PFSK-1 (cell line): ENCODE results near the gene DOK1.

Experiments
- POLR2AphosphoS5 ChIP-seq: IDR thresholded peaks from 2 replicates; pipeline ENCODE4 v1.6.1; 2012; ENCODE audit warnings: low read depth, mild to moderate bottlenecking, control low read depth, low read length, moderate library complexity
- REST ChIP-seq, 2 experiments: IDR thresholded peaks; 2 replicates each; pipeline versions ENCODE4 v1.6.1 to v1.8.0; 2011 to 2012; ENCODE audit warnings: low read depth in 2 of 2, low read length in 2 of 2, control low read depth in 1 of 2, inconsistent platforms in 1 of 2, mild to moderate bottlenecking in 1 of 2, moderate library complexity in 1 of 2; ENCODE audit not compliant: insufficient read depth in 1 of 2
- SIN3A ChIP-seq: IDR thresholded peaks from 2 replicates; pipeline ENCODE4 v1.6.1; 2012; ENCODE audit warnings: mild to moderate bottlenecking, low read length, moderate library complexity, borderline replicate concordance; ENCODE audit not compliant: insufficient read depth
- TAF1 ChIP-seq: IDR thresholded peaks from 2 replicates; pipeline ENCODE4 v1.6.1; 2012; ENCODE audit warnings: low read length, control low read depth, borderline replicate concordance; ENCODE audit not compliant: insufficient read depth

- TF ChIP-seq POLR2AphosphoS5 (no peak), TAF1 (no peak), REST (IDR thresholded peaks at IDR 0.05; ENCODE audit: insufficient read depth in 1 of 2, low read depth in 2 of 2, low read length in 2 of 2) (no peak), SIN3A (no peak)
Observed at GRCh38 chr2:74551530-74551929, 3.0 kb upstream of the DOK1 start.
